ENCODE results near the gene SLC6A6.

Gene SLC6A6

GRCh38 chr3:14525685-14526631 lies 123.6 kb downstream of the SLC6A6 start:
- peaks cover 11% of the 10 kb centered on the region for H3K27me3 ChIP-seq (replicated peaks)
- peak; percentile 66 for DNase-seq
- no peak overlapping the region for H3K27ac ChIP-seq
- in situ Hi-C loops (cut with HindIII; ENCODE audit: low pct_ligation_motif_present, low sequenced_read_pairs), result no loop called here
- H3K4me3 ChIP-seq (ENCODE audit: low read depth, low read length), result no peak overlapping the region
- H3K36me3 ChIP-seq (replicated peaks), result no peaks in the 10 kb centered on the region
- TF ChIP-seq CTCF (IDR thresholded peaks at IDR 0.05; ENCODE audit: low read depth, low read length, missing control alignments), result no peak

GRCh38 chr3:14528081-14528480 lies 125.7 kb downstream of the SLC6A6 start:
- no peak overlapping the region for H3K4me3 ChIP-seq (ENCODE audit: low read depth, low read length)
- no peaks in the 10 kb centered on the region for H3K36me3 ChIP-seq (replicated peaks)
- DNase-seq, result no peak
- no peaks in the 10 kb centered on the region for H3K27me3 ChIP-seq (replicated peaks)
- in situ Hi-C loops (cut with HindIII; ENCODE audit: low pct_ligation_motif_present, low sequenced_read_pairs), result no loop called here
- H3K27ac ChIP-seq, result no peak overlapping the region
- TF ChIP-seq CTCF (IDR thresholded peaks at IDR 0.05; ENCODE audit: low read depth, low read length, missing control alignments), result no peak

- in situ Hi-C loops (cut with HindIII; ENCODE audit: low pct_ligation_motif_present, low sequenced_read_pairs), result no loop called here
- Histone ChIP-seq H3K36me3 (replicated peaks) (no peaks in the 10 kb centered on the region), H3K27ac (no peak overlapping the region), H3K4me3 (ENCODE audit: low read depth, low read length) (no peak overlapping the region), H3K27me3 (replicated peaks) (peaks cover 5% of the 10 kb centered on the region)
- DNase-seq, result no peak
- no peak for TF ChIP-seq CTCF (IDR thresholded peaks at IDR 0.05; ENCODE audit: low read depth, low read length, missing control alignments)
Observed at GRCh38 chr3:14531856-14532395, 129.5 kb downstream of the SLC6A6 start.

GRCh38 chr3:14532691-14533456 lies 130.5 kb downstream of the SLC6A6 start:
- Histone ChIP-seq H3K27ac (no peak overlapping the region), H3K36me3 (replicated peaks) (no peaks in the 10 kb centered on the region), H3K4me3 (ENCODE audit: low read depth, low read length) (no peak overlapping the region), H3K27me3 (replicated peaks) (peaks cover 5% of the 10 kb centered on the region)
- no peak for TF ChIP-seq CTCF (IDR thresholded peaks at IDR 0.05; ENCODE audit: low read depth, low read length, missing control alignments)
- in situ Hi-C loops (cut with HindIII; ENCODE audit: low pct_ligation_motif_present, low sequenced_read_pairs), result no loop called here
- no peak for DNase-seq

GRCh38 chr3:14533457-14533958 lies 131.1 kb downstream of the SLC6A6 start:
- Histone ChIP-seq H3K27me3 (replicated peaks) (peaks cover 5% of the 10 kb centered on the region), H3K36me3 (replicated peaks) (no peaks in the 10 kb centered on the region), H3K4me3 (ENCODE audit: low read depth, low read length) (no peak overlapping the region), H3K27ac (no peak overlapping the region)
- no peak for TF ChIP-seq CTCF (IDR thresholded peaks at IDR 0.05; ENCODE audit: low read depth, low read length, missing control alignments)
- no peak for DNase-seq
- in situ Hi-C loops (cut with HindIII; ENCODE audit: low pct_ligation_motif_present, low sequenced_read_pairs), result no loop called here
